HepG2 (cell line): ENCODE results near the gene RMI2. TPM values are rescaled to one million over a fixed set of nuclear protein-coding genes. Genes with fewer than 3 reads are reported as not detected.

Source experiments
- CTCF ChIP-seq: sonication (generic); formaldehyde crosslinking; IDR thresholded peaks from 2 replicates; pipeline ENCODE4 v1.5.0; 2020; ENCODE audit warnings: mild to moderate bottlenecking, missing genetic modification reagents, moderate library complexity
- HIC2 ChIP-seq: sonication (generic); formaldehyde crosslinking; IDR thresholded peaks from 2 replicates; pipeline ENCODE4 v1.9.0; 2022; ENCODE audit warnings: low read depth, missing genetic modification reagents
- HNRNPL ChIP-seq: fragments of 200-400 bp; formaldehyde crosslinking; IDR thresholded peaks from 2 replicates; pipeline ENCODE4 v1.6.1; 2017; ENCODE audit warnings: mild to moderate bottlenecking, low read depth, low read length
- NFKB2 ChIP-seq: sonication (generic); formaldehyde crosslinking; IDR thresholded peaks from 2 replicates; pipeline ENCODE4 v1.4.0; 2020; ENCODE audit warnings: missing genetic modification reagents, borderline replicate concordance
- SOX6 ChIP-seq, 2 experiments: fragments of 450-650 bp in 1 of 2; sonication (generic) in 1 of 2; formaldehyde crosslinking in 1 of 2; IDR thresholded peaks; 2 replicates each; pipeline versions ENCODE4 v1.4.0 to v1.6.1; 2017 to 2020; ENCODE audit warnings: antibody characterized with exemption in 1 of 2, mild to moderate bottlenecking in 1 of 2, missing genetic modification reagents in 1 of 2
- ZKSCAN8 ChIP-seq: IDR thresholded peaks from 2 replicates; pipeline ENCODE4 v1.6.1; 2016; ENCODE audit warnings: borderline replicate concordance, missing genetic modification reagents, missing compliant biosample characterization
- ZMYM3 ChIP-seq: sonication (generic); formaldehyde crosslinking; IDR thresholded peaks from 2 replicates; pipeline ENCODE4 v1.5.1; 2020; ENCODE audit warnings: mild to moderate bottlenecking, missing genetic modification reagents
- ZNF432 ChIP-seq: sonication (generic); formaldehyde crosslinking; IDR thresholded peaks from 2 replicates; pipeline ENCODE4 v1.5.0; 2020; ENCODE audit warnings: missing genetic modification reagents, mild to moderate bottlenecking, borderline replicate concordance
- ZNF576 ChIP-seq: sonication (generic); formaldehyde crosslinking; IDR thresholded peaks from 2 replicates; pipeline ENCODE4 v1.4.0; 2020; ENCODE audit warnings: mild to moderate bottlenecking, missing genetic modification reagents
- ZNF883 ChIP-seq: sonication (generic); formaldehyde crosslinking; IDR thresholded peaks from 2 replicates; pipeline ENCODE4 v1.5.1; 2020; ENCODE audit warnings: mild to moderate bottlenecking, missing genetic modification reagents; ENCODE audit errors: not compliant biosample characterization
- polyA plus RNA-seq, 8 experiments: library from polyadenylated mRNA; depleted of rRNA in 3 of 8; stranded (reverse) in 7 of 8; unstranded in 1 of 8; fragments of >200 nt; fragmentation: Illumina TruSeq in 4 of 8; extraction: Trizol in 4 of 8; gene quantifications; 2 replicates each; pipeline versions ENCODE4 v1.2.1 to v1.2.3, GENCODE V29; 2011 to 2016; ENCODE audit warnings: low read depth in 4 of 8, missing spikeins in 1 of 8, mixed read lengths in 1 of 8; ENCODE audit not compliant: insufficient read depth in 1 of 8
- total RNA-seq, 5 experiments: library from RNA; depleted of rRNA; stranded (reverse); fragments of >200 nt; fragmentation: Illumina TruSeq; extraction: Trizol; gene quantifications; 2 replicates each; pipeline ENCODE4 v1.2.3, GENCODE V29; 2016; ENCODE audit warnings: low read depth in 1 of 5

The RMI2 gene
- total and polyA plus RNA-seq, 2 of the 13 experiments (the other 11 are each of a cell fraction or from before 2014, with no cell fraction given): 24.5 to 55.7 TPM

- TF ChIP-seq SOX6 (IDR thresholded peaks at IDR 0.05) (no peak), SOX6 (CRISPR knock-in tag; IDR thresholded peaks at IDR 0.05) (0 out of 2 replicates have a peak, but pooled peaks have one; percentile 9), NFKB2 (0 out of 2 replicates have a peak, but pooled peaks have one; percentile 41), ZKSCAN8 (no peak), HNRNPL (peak; percentile 75), ZMYM3 (CRISPR knock-in tag) (peak; percentile 47; the same call in 1 of the 2 replicates), ZNF883 (peak; percentile 44), ZNF432 (CRISPR knock-in tag) (no peak), ZNF576 (CRISPR knock-in tag) (0 out of 2 replicates have a peak, but pooled peaks have one; percentile 16), HIC2 (CRISPR knock-in tag) (peak; percentile 42; the same call in 1 of the 2 replicates), CTCF (CRISPR knock-in tag) (0 out of 2 replicates have a peak, but pooled peaks have one; percentile 3)
Observed at GRCh38 chr16:11392041-11392581, 46.9 kb downstream of the RMI2 start (continued).
